Measurements from ENCODE around the gene TMUB1. TPM values are rescaled to one million over a fixed set of nuclear protein-coding genes. Genes with fewer than 3 reads are reported as not detected.

Gene TMUB1
- total RNA-seq, 1 donor = 18.1 TPM

GRCh38 chr7:151088019-151088855 is 4.9 kb upstream of the TMUB1 start:
- Histone ChIP-seq H2AFZ (ENCODE audit: low read length) (peak overlapping the region; percentile 78), H4K20me1 (ENCODE audit: insufficient read depth, low read length) (peaks cover 43% of the 10 kb centered on the region), H3K4me3 (ENCODE audit: insufficient read depth, low read length) (peak overlapping the region; percentile 91), H3K4me2 (ENCODE audit: insufficient read depth, low read length) (peak overlapping the region; percentile 79), H3K4me1 (ENCODE audit: insufficient read depth, low read length) (peaks cover 33% of the 10 kb centered on the region), H3K79me2 (ENCODE audit: insufficient read depth, low read length) (peaks cover 63% of the 10 kb centered on the region), H3K27ac (ENCODE audit: low read depth, low read length) (peak overlapping the region; percentile 79), H3K36me3 (ENCODE audit: insufficient read depth, low read length) (peaks cover 5% of the 10 kb centered on the region), H3K9me3 (ENCODE audit: low read depth, low read length) (no peaks in the 10 kb centered on the region), H3K27me3 (ENCODE audit: insufficient read depth, low read length) (no peaks in the 10 kb centered on the region)
- peak; percentile 89 for DNase-seq (ENCODE audit: insufficient read length, low spot score, missing footprints)
- TF ChIP-seq CTCF (IDR thresholded peaks at IDR 0.05; ENCODE audit: extremely low read depth, low read depth, low read length) = no peak

GRCh38 chr7:151087245-151088018 is 4.1 kb upstream of the TMUB1 start:
- TF ChIP-seq CTCF (IDR thresholded peaks at IDR 0.05; ENCODE audit: extremely low read depth, low read depth, low read length) = no peak
- peak overlapping the region; percentile 62 for H2AFZ ChIP-seq (ENCODE audit: low read length)

GRCh38 chr7:151086802-151087244 is 3.5 kb upstream of the TMUB1 start:
- no peaks in the 10 kb centered on the region for H3K27me3 ChIP-seq (ENCODE audit: insufficient read depth, low read length)
- H3K4me2 ChIP-seq (ENCODE audit: insufficient read depth, low read length) = peak overlapping the region; percentile 79
- H3K9me3 ChIP-seq (ENCODE audit: low read depth, low read length) = no peaks in the 10 kb centered on the region
- peaks cover 62% of the 10 kb centered on the region for H3K79me2 ChIP-seq (ENCODE audit: insufficient read depth, low read length)
- H3K4me1 ChIP-seq (ENCODE audit: insufficient read depth, low read length) = peaks cover 42% of the 10 kb centered on the region
- peak overlapping the region; percentile 62 for H2AFZ ChIP-seq (ENCODE audit: low read length)
- H3K4me3 ChIP-seq (ENCODE audit: insufficient read depth, low read length) = peak overlapping the region; percentile 91
- peaks cover 29% of the 10 kb centered on the region for H4K20me1 ChIP-seq (ENCODE audit: insufficient read depth, low read length)
- peaks cover 2% of the 10 kb centered on the region for H3K36me3 ChIP-seq (ENCODE audit: insufficient read depth, low read length)
- no peak for TF ChIP-seq CTCF (IDR thresholded peaks at IDR 0.05; ENCODE audit: extremely low read depth, low read depth, low read length)
- DNase-seq (ENCODE audit: insufficient read length, low spot score, missing footprints) = peak; percentile 94
- H3K27ac ChIP-seq (ENCODE audit: low read depth, low read length) = peak overlapping the region; percentile 79

More at GRCh38 chr7:151087245-151088018, 4.1 kb upstream of the TMUB1 start:
- Histone ChIP-seq H3K4me3 (ENCODE audit: insufficient read depth, low read length) (peak overlapping the region; percentile 91), H3K9me3 (ENCODE audit: low read depth, low read length) (no peaks in the 10 kb centered on the region), H3K27ac (ENCODE audit: low read depth, low read length) (peak overlapping the region; percentile 79), H4K20me1 (ENCODE audit: insufficient read depth, low read length) (peaks cover 35% of the 10 kb centered on the region), H3K4me2 (ENCODE audit: insufficient read depth, low read length) (peak overlapping the region; percentile 79), H3K36me3 (ENCODE audit: insufficient read depth, low read length) (peaks cover 5% of the 10 kb centered on the region), H3K27me3 (ENCODE audit: insufficient read depth, low read length) (no peaks in the 10 kb centered on the region), H3K79me2 (ENCODE audit: insufficient read depth, low read length) (peaks cover 62% of the 10 kb centered on the region), H3K4me1 (ENCODE audit: insufficient read depth, low read length) (peaks cover 36% of the 10 kb centered on the region)
- DNase-seq (ENCODE audit: insufficient read length, low spot score, missing footprints) = peak; percentile 97
